Hematopoietic multipotent progenitor cell (in vitro differentiated cells): Measurements from ENCODE around the gene DENND11. TPM values are rescaled to one million over a fixed set of nuclear protein-coding genes. Genes with fewer than 3 reads are reported as not detected.

Experiments used
- DNase-seq, 3 donors: peaks; one replicate each; pipeline ENCODE4 v3.0.0-alpha.2; 2011 to 2015; ENCODE audit warnings: low read depth in 2 of 3, low spot score in 2 of 3
- total RNA-seq: library from RNA; depleted of rRNA; stranded (reverse); fragments of >200 nt; gene quantifications from one replicate; pipeline ENCODE4 v1.2.3, GENCODE V29; 2012

DENND11 gene
- total RNA-seq, result 45.8 TPM

- peak; percentile 50 to 67 (median 65) for DNase-seq
Observed at GRCh38 chr7:141702047-141702567, at the start of gene DENND11. Gene DENND11 (minus strand): TSS chr7:141702166. CDS start chr7:141702153, 13 bp downstream.

GRCh38 chr7:141748396-141748795, 46.4 kb upstream of the DENND11 start:
- DNase-seq, result no peak

- DNase-seq, result no peak
Observed at GRCh38 chr7:141744131-141744530, 42.2 kb upstream of the DENND11 start.

- DNase-seq, result no peak
Observed at GRCh38 chr7:141742229-141742628, 40.3 kb upstream of the DENND11 start.

GRCh38 chr7:141739250-141739649, 37.3 kb upstream of the DENND11 start:
- DNase-seq, result no peak

- no peak for DNase-seq
Observed at GRCh38 chr7:141738592-141739013, 36.6 kb upstream of the DENND11 start.

- DNase-seq, result peak; percentile 87 to 99 (median 97)
Observed at GRCh38 chr7:141737836-141738591, 36.0 kb upstream of the DENND11 start, which contains the start of gene SSBP1. Gene SSBP1 (plus strand): TSS chr7:141738358. CDS start chr7:141739167, 809 bp downstream.

GRCh38 chr7:141737118-141737835, 35.3 kb upstream of the DENND11 start:
- DNase-seq, result peak in 2 of 3 donors; percentile 9 to 19

- DNase-seq, result no peak
Observed at GRCh38 chr7:141731476-141732149, 29.6 kb upstream of the DENND11 start.

GRCh38 chr7:141729020-141729419, 27.1 kb upstream of the DENND11 start:
- DNase-seq, result no peak

- DNase-seq, result no peak
Observed at GRCh38 chr7:141722529-141722928, 20.6 kb upstream of the DENND11 start.

GRCh38 chr7:141717450-141717849, 15.5 kb upstream of the DENND11 start:
- no peak for DNase-seq

- DNase-seq, result no peak
Observed at GRCh38 chr7:141715794-141716689, 14.1 kb upstream of the DENND11 start.

GRCh38 chr7:141715018-141715417, 13.1 kb upstream of the DENND11 start:
- no peak for DNase-seq

- DNase-seq, result no peak
Observed at GRCh38 chr7:141714571-141714970, 12.6 kb upstream of the DENND11 start.

GRCh38 chr7:141713890-141714289, 11.9 kb upstream of the DENND11 start:
- DNase-seq, result no peak

- DNase-seq, result no peak
Observed at GRCh38 chr7:141712603-141713255, 10.8 kb upstream of the DENND11 start.

- peak in 1 of 3 donors; percentile 38 for DNase-seq
Observed at GRCh38 chr7:141710301-141710700, 8.3 kb upstream of the DENND11 start.

- DNase-seq, result no peak
Observed at GRCh38 chr7:141709749-141710148, 7.8 kb upstream of the DENND11 start.
